ENCODE data around the gene EEF1B2.
"Not testable (repeated sequence)": the region's sequence is repeated elsewhere in the genome, so short reads cannot be mapped to it uniquely, and the experiment has no call there.

GRCh38 chr2:206207316-206207715 lies 47.6 kb downstream of the EEF1B2 start:
- not testable (repeated sequence) for TF ChIP-seq CTCF, POLR2A (IDR thresholded peaks at IDR 0.05)

All from adrenal gland (tissue), 5 donors.